ENCODE measurements around the gene FNBP1. TPM values are rescaled to one million over a fixed set of nuclear protein-coding genes. Genes with fewer than 3 reads are reported as not detected.

Gene FNBP1
- total and polyA plus RNA-seq, 2 experiments from 2014 or later, result 19.5 to 21.0 TPM

GRCh38 chr9:129875181-129875611, 167.8 kb downstream of the FNBP1 start:
- no peak overlapping the region for H3K4me2 ChIP-seq
- no peaks in the 10 kb centered on the region for H4K20me1 ChIP-seq (ENCODE audit: insufficient read depth, poor library complexity, severe bottlenecking)
- no peaks in the 10 kb centered on the region for H3K4me1 ChIP-seq (ENCODE audit: insufficient read depth)
- no peaks in the 10 kb centered on the region for H3K27me3 ChIP-seq
- H3K4me3 ChIP-seq, result no peak overlapping the region
- no peak overlapping the region for H3K27ac ChIP-seq
- no peaks in the 10 kb centered on the region for H3K36me3 ChIP-seq (replicated peaks; ENCODE audit: insufficient read depth, low read depth)
- WGBS (ENCODE audit: low lambda C conversion rate, missing lambda C conversion rate), result 85% methylated on average over 23 of the region's 23 CpGs
- DNase-seq (ENCODE audit: low spot score), result no peak
- no peak overlapping the region for H2AFZ ChIP-seq
- H3K9me2 ChIP-seq (replicated peaks; ENCODE audit: insufficient read depth), result no peaks in the 10 kb centered on the region
- no peak for TF ChIP-seq CTCF (IDR thresholded peaks at IDR 0.05; ENCODE audit: poor library complexity)
- no peak for TF ChIP-seq EZH2phosphoT487 (IDR thresholded peaks at IDR 0.05; ENCODE audit: low read depth, severe bottlenecking, unreplicated experiment)
- no peak for TF ChIP-seq EZH2 (IDR thresholded peaks at IDR 0.05; ENCODE audit: borderline replicate concordance)
- no peaks in the 10 kb centered on the region for H3K79me2 ChIP-seq
- no peaks in the 10 kb centered on the region for H3K9me3 ChIP-seq (ENCODE audit: low read depth)

GRCh38 chr9:129874261-129875101, 168.5 kb downstream of the FNBP1 start:
- no peaks in the 10 kb centered on the region for H3K36me3 ChIP-seq (replicated peaks; ENCODE audit: insufficient read depth, low read depth)
- H4K20me1 ChIP-seq (ENCODE audit: insufficient read depth, poor library complexity, severe bottlenecking), result no peaks in the 10 kb centered on the region
- WGBS (ENCODE audit: low lambda C conversion rate, missing lambda C conversion rate), result 96% methylated on average over 31 of the region's 38 CpGs

GRCh38 chr9:129873563-129874190, 169.3 kb downstream of the FNBP1 start:
- no peaks in the 10 kb centered on the region for H3K79me2 ChIP-seq
- H3K4me1 ChIP-seq (ENCODE audit: insufficient read depth), result no peaks in the 10 kb centered on the region
- no peak overlapping the region for H3K27ac ChIP-seq
- TF ChIP-seq CTCF (IDR thresholded peaks at IDR 0.05; ENCODE audit: poor library complexity) (no peak), EZH2phosphoT487 (IDR thresholded peaks at IDR 0.05; ENCODE audit: low read depth, severe bottlenecking, unreplicated experiment) (no peak), EZH2 (IDR thresholded peaks at IDR 0.05; ENCODE audit: borderline replicate concordance) (no peak)
- no peak for DNase-seq (ENCODE audit: low spot score)
- H3K27me3 ChIP-seq, result no peaks in the 10 kb centered on the region
- WGBS (ENCODE audit: low lambda C conversion rate, missing lambda C conversion rate), result 88% methylated on average over 16 of the region's 16 CpGs
- no peaks in the 10 kb centered on the region for H3K9me3 ChIP-seq (ENCODE audit: low read depth)
- H2AFZ ChIP-seq, result no peak overlapping the region
- no peak overlapping the region for H3K4me3 ChIP-seq
- no peaks in the 10 kb centered on the region for H4K20me1 ChIP-seq (ENCODE audit: insufficient read depth, poor library complexity, severe bottlenecking)
- no peak overlapping the region for H3K4me2 ChIP-seq
- no peaks in the 10 kb centered on the region for H3K9me2 ChIP-seq (replicated peaks; ENCODE audit: insufficient read depth)
- H3K36me3 ChIP-seq (replicated peaks; ENCODE audit: insufficient read depth, low read depth), result no peaks in the 10 kb centered on the region

More at GRCh38 chr9:129874261-129875101, 168.5 kb downstream of the FNBP1 start:
- TF ChIP-seq EZH2 (IDR thresholded peaks at IDR 0.05; ENCODE audit: borderline replicate concordance) (no peak), EZH2phosphoT487 (IDR thresholded peaks at IDR 0.05; ENCODE audit: low read depth, severe bottlenecking, unreplicated experiment) (no peak), CTCF (IDR thresholded peaks at IDR 0.05; ENCODE audit: poor library complexity) (no peak)
- Histone ChIP-seq H3K4me3 (no peak overlapping the region), H3K79me2 (no peaks in the 10 kb centered on the region), H3K9me2 (replicated peaks; ENCODE audit: insufficient read depth) (no peaks in the 10 kb centered on the region), H3K9me3 (ENCODE audit: low read depth) (no peaks in the 10 kb centered on the region), H2AFZ (no peak overlapping the region), H3K27ac (no peak overlapping the region), H3K4me2 (no peak overlapping the region), H3K27me3 (no peaks in the 10 kb centered on the region), H3K4me1 (ENCODE audit: insufficient read depth) (no peaks in the 10 kb centered on the region)
- no peak for DNase-seq (ENCODE audit: low spot score)

Measured in hepatocyte (in vitro differentiated cells).